Neuronal stem cell (in vitro differentiated cells): ENCODE results near the gene ZBTB18. TPM values are rescaled to one million over a fixed set of nuclear protein-coding genes. Genes with fewer than 3 reads are reported as not detected.

Source experiments
- DNase-seq: peaks from one replicate; pipeline ENCODE4 v3.0.0-alpha.2; 2013; ENCODE audit warnings: low spot score
- H2AFZ ChIP-seq: one replicate; pipeline ENCODE4 v1.6.1; 2013; ENCODE audit warnings: mild to moderate bottlenecking, low read length, inconsistent platforms
- H2AK5ac ChIP-seq: 2 replicates; pipeline ENCODE4 v1.6.1; 2013; ENCODE audit warnings: low read depth, mild to moderate bottlenecking, inconsistent platforms, low read length, moderate library complexity, mixed read lengths
- H2BK120ac ChIP-seq: 2 replicates; pipeline ENCODE4 v1.6.1; 2013; ENCODE audit warnings: low read depth, mild to moderate bottlenecking, inconsistent platforms, low read length, moderate library complexity, mixed read lengths
- H2BK12ac ChIP-seq: one replicate; pipeline ENCODE4 v1.6.1; 2013; ENCODE audit warnings: low read length, inconsistent platforms
- H2BK15ac ChIP-seq: 2 replicates; pipeline ENCODE4 v1.6.1; 2013; ENCODE audit warnings: mild to moderate bottlenecking, low read length, inconsistent platforms, mixed read lengths
- H2BK5ac ChIP-seq: one replicate; pipeline ENCODE4 v1.6.1; 2013; ENCODE audit warnings: inconsistent platforms, mild to moderate bottlenecking, low read length, moderate library complexity
- H3K14ac ChIP-seq: one replicate; pipeline ENCODE4 v1.6.1; 2013; ENCODE audit warnings: low read length, inconsistent platforms
- H3K18ac ChIP-seq: 2 replicates; pipeline ENCODE4 v1.6.1; 2013; ENCODE audit warnings: low read length, inconsistent platforms
- H3K23ac ChIP-seq: 2 replicates; pipeline ENCODE4 v1.6.1; 2013; ENCODE audit warnings: low read depth, mild to moderate bottlenecking, mixed read lengths, low read length, inconsistent platforms; ENCODE audit not compliant: poor library complexity
- H3K27ac ChIP-seq: replicated peaks from 3 replicates; pipeline ENCODE4 v1.5.1; 2013; ENCODE audit warnings: low read length, inconsistent platforms
- H3K27me3 ChIP-seq, 3 experiments: 2 replicates each; pipeline ENCODE4 v1.6.1; 2013; ENCODE audit warnings: low read length in 3 of 3, mild to moderate bottlenecking in 2 of 3, inconsistent platforms in 1 of 3, low read depth in 1 of 3, mixed read lengths in 1 of 3, moderate library complexity in 1 of 3; ENCODE audit not compliant: control insufficient read depth in 3 of 3, insufficient read depth in 3 of 3
- H3K36me3 ChIP-seq, 2 donors: replicated peaks in 1 of 2; 2 replicates each; pipeline ENCODE4 v1.6.1; 2013; ENCODE audit warnings: low read length in 2 of 2; ENCODE audit not compliant: control insufficient read depth in 2 of 2, insufficient read depth in 2 of 2
- H3K4ac ChIP-seq: 2 replicates; pipeline ENCODE4 v1.6.1; 2013; ENCODE audit warnings: inconsistent platforms, mild to moderate bottlenecking, low read length, moderate library complexity
- H3K4me1 ChIP-seq, 2 donors: 1 replicate in 1 of 2; 2 replicates in 1 of 2; pipeline ENCODE4 v1.6.1; 2013; ENCODE audit warnings: low read length in 2 of 2, low read depth in 1 of 2; ENCODE audit not compliant: control insufficient read depth in 2 of 2, insufficient read depth in 1 of 2
- H3K4me2 ChIP-seq: one replicate; pipeline ENCODE4 v1.6.1; 2013; ENCODE audit warnings: mild to moderate bottlenecking, low read length, inconsistent platforms; ENCODE audit not compliant: insufficient read depth, poor library complexity, severe bottlenecking
- H3K4me3 ChIP-seq, 2 donors: 2 replicates each; pipeline ENCODE4 v1.5.1; 2013; ENCODE audit warnings: low read length in 2 of 2, mild to moderate bottlenecking in 2 of 2, inconsistent platforms in 1 of 2, moderate library complexity in 1 of 2
- H3K79me1 ChIP-seq: one replicate; pipeline ENCODE4 v1.6.1; 2013; ENCODE audit warnings: low read depth, mild to moderate bottlenecking, inconsistent platforms, low read length, moderate library complexity
- H3K9ac ChIP-seq: one replicate; pipeline ENCODE4 v1.6.1; 2013; ENCODE audit warnings: mild to moderate bottlenecking, low read depth, low read length, inconsistent platforms; ENCODE audit not compliant: poor library complexity
- H3K9me3 ChIP-seq, 2 donors: replicated peaks in 1 of 2; 2 replicates each; pipeline versions ENCODE3 to v1.6.1; 2013; ENCODE audit warnings: low read length in 2 of 2, mild to moderate bottlenecking in 2 of 2, inconsistent platforms in 1 of 2, low read depth in 1 of 2, mixed read lengths in 1 of 2, moderate library complexity in 1 of 2; ENCODE audit not compliant: control insufficient read depth in 2 of 2, insufficient read depth in 1 of 2
- H4K8ac ChIP-seq: one replicate; pipeline ENCODE4 v1.6.1; 2013; ENCODE audit warnings: low read depth, mild to moderate bottlenecking, inconsistent platforms, low read length, moderate library complexity
- H4K91ac ChIP-seq: one replicate; pipeline ENCODE4 v1.6.1; 2013; ENCODE audit warnings: low read length, low read depth, mild to moderate bottlenecking, inconsistent platforms; ENCODE audit not compliant: poor library complexity
- WGBS, 2 donors: extraction: QIAGEN DNeasy Blood & Tissue Kit; methylation state at CpG; one replicate each; pipeline ENCODE4 v1.1.7; 2013; ENCODE audit warnings: missing lambda C conversion rate in 2 of 2, mixed read lengths in 1 of 2; ENCODE audit not compliant: insufficient read length in 2 of 2, insufficient replicate concordance in 1 of 2; ENCODE audit errors: extremely low coverage in 2 of 2; 5-methylcytosine and 5-hydroxymethylcytosine counted together
- small RNA-seq: library from polyadenylated mRNA; stranded (forward); fragments of <200 nt; extraction: miRNeasy Mini kit (QIAGEN cat#:217004); gene quantifications from one replicate; pipeline ENCODE3, GENCODE V24; 2013; ENCODE audit not compliant: insufficient read depth

Gene ZBTB18

DNA sequence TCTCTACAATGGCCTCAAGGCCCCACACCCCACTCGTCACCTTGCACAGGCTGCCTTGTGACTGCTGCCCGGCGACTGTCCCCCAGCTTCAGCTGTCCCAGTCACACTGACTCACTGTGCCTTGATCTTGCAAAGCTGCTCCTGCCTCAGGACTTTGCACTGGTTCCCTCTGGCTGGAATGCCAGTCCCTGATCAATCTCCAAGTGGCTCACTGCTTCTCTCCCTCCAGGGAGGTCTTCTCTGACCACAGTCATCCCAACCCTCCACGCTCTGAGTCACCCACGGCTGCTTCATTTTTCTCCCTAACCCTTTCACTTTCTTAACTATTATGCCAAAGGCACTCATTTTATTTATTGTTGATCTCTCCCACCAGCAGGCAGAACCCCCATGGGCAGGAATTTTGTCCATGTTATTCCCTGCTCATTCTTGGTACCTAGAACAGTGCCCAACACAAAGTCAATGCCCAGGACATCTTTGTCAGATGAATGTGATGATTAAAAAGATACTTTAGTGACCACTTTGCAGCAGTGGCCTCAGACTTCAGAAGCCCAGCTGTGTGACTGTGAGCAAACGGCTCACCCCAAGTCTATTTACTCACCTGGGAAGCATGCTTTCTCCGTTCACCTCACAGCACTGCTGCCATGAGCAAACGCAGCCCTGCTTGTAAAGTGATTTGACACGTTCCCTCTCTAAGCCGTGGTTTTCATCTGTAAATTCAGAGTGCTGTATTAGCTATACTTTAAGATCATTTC is 53.4 kb downstream of the ZBTB18 start:
- no peak overlapping the region for H2BK5ac ChIP-seq
- H3K27ac ChIP-seq = no peak overlapping the region
- no peaks in the 10 kb centered on the region for H3K27me3 ChIP-seq
- H3K4ac ChIP-seq = no peak overlapping the region
- no peak overlapping the region for H2AFZ ChIP-seq
- H3K36me3 ChIP-seq = no peaks in the 10 kb centered on the region
- H3K23ac ChIP-seq = no peak overlapping the region
- no peaks in the 10 kb centered on the region for H3K79me1 ChIP-seq
- no peak overlapping the region for H3K18ac ChIP-seq
- H3K4me2 ChIP-seq = no peak overlapping the region
- no peak overlapping the region for H2BK120ac ChIP-seq
- H2AK5ac ChIP-seq = no peak overlapping the region
- no peak overlapping the region for H3K9ac ChIP-seq
- H2BK15ac ChIP-seq = no peak overlapping the region
- H3K14ac ChIP-seq = no peak overlapping the region
- H2BK12ac ChIP-seq = no peak overlapping the region
- H3K4me3 ChIP-seq = no peak overlapping the region
- no peak overlapping the region for H4K8ac ChIP-seq
- H4K91ac ChIP-seq = no peak overlapping the region
- WGBS, 2 donors = no CpG with 5 or more reads among the region's 10 CpGs
- H3K4me1 ChIP-seq = peaks cover 3 to 13% of the 10 kb centered on the region in 2 donors
- peaks cover 0 to 2% of the 10 kb centered on the region in 2 donors for H3K9me3 ChIP-seq
- no peak for DNase-seq

DNA sequence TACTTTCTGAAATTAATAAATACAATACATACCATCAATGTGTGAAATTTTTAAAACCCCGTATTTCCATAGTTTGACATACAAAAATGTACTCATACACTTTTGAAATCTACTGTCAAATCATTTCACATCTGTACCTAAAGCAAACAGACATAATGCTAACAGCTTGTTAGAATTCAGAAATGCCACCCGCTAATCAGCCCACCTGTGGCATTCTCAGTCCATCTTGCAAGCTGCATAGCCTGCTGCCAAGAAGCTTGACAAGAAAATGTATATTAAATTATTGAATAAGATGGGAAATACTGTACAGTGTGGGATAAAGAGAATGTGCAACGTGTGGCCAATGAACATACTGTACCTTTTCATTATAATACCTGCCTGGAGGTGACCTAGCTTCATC is 55.1 kb downstream of the ZBTB18 start:
- Histone ChIP-seq H2BK15ac (no peak overlapping the region), H3K4ac (no peak overlapping the region), H3K27ac (no peak overlapping the region), H2BK12ac (no peak overlapping the region), H2BK5ac (no peak overlapping the region), H3K9ac (no peak overlapping the region), H3K4me2 (no peak overlapping the region), H3K23ac (no peak overlapping the region), H4K91ac (no peak overlapping the region), H3K9me3 (no peaks in the 10 kb centered on the region), H3K14ac (no peak overlapping the region), H2AFZ (no peak overlapping the region), H4K8ac (no peak overlapping the region), H2BK120ac (no peak overlapping the region), H3K27me3 (no peaks in the 10 kb centered on the region), H3K4me1 (peaks cover 2 to 5% of the 10 kb centered on the region in 2 donors), H3K18ac (no peak overlapping the region), H2AK5ac (no peak overlapping the region), H3K79me1 (no peaks in the 10 kb centered on the region), H3K4me3 (no peak overlapping the region), H3K36me3 (no peaks in the 10 kb centered on the region)
- no CpG with 5 or more reads among the region's 3 CpGs for whole genome bisulfite sequencing, 2 donors
- no peak for DNase-seq

Small RNA genes within 50 kb of the gene (small RNA-seq; reads per million reads assigned to genes)
- gene RN7SL148P = not detected
